ENCODE measurements around the gene FOS.

The FOS gene

GRCh38 chr14:75244121-75244520, 34.5 kb upstream of the FOS start (continued):
- no peak for TF ChIP-seq ZIC2 (tag by site-specific recombination; IDR thresholded peaks at IDR 0.05)
- TF ChIP-seq ZSCAN23 (tag by site-specific recombination; IDR thresholded peaks at IDR 0.05): no peak
- no peak for TF ChIP-seq HOXD13 (CRISPR knock-in tag; IDR thresholded peaks at IDR 0.05; ENCODE audit: borderline replicate concordance)
- TF ChIP-seq EGR2 (tag by site-specific recombination; IDR thresholded peaks at IDR 0.05; ENCODE audit: low read depth): no peak
- TF ChIP-seq ZNF292 (tag by site-specific recombination; IDR thresholded peaks at IDR 0.05; ENCODE audit: borderline replicate concordance, low read depth): no peak
- TF ChIP-seq ZNF513 (tag by site-specific recombination; IDR thresholded peaks at IDR 0.05): no peak
- TF ChIP-seq ZNF658 (tag by site-specific recombination; IDR thresholded peaks at IDR 0.05): no peak
- no peak for TF ChIP-seq ZNF239 (tag by site-specific recombination; IDR thresholded peaks at IDR 0.05)
- TF ChIP-seq, protein P1, sequence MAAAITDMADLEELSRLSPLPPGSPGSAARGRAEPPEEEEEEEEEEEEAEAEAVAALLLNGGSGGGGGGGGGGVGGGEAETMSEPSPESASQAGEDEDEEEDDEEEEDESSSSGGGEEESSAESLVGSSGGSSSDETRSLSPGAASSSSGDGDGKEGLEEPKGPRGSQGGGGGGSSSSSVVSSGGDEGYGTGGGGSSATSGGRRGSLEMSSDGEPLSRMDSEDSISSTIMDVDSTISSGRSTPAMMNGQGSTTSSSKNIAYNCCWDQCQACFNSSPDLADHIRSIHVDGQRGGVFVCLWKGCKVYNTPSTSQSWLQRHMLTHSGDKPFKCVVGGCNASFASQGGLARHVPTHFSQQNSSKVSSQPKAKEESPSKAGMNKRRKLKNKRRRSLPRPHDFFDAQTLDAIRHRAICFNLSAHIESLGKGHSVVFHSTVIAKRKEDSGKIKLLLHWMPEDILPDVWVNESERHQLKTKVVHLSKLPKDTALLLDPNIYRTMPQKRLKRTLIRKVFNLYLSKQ (tag by site-specific recombination; IDR thresholded peaks at IDR 0.05; ENCODE audit: borderline replicate concordance): no peak

GRCh38 chr14:75246546-75247285, 31.9 kb upstream of the FOS start:
- Histone ChIP-seq H3K27ac (ENCODE audit: extremely low read depth, low read depth, low read length) (no peak overlapping the region), H3K9me3 (ENCODE audit: control insufficient read depth, insufficient read depth, low read depth, low read length) (no peaks in the 10 kb centered on the region), H3K4me1 (ENCODE audit: control insufficient read depth, insufficient read depth, low read length) (peaks cover 3% of the 10 kb centered on the region; the same call in 1 of the 2 replicates), H3K4me3 (ENCODE audit: low read depth, low read length) (no peak overlapping the region), H3K36me3 (ENCODE audit: control insufficient read depth in 2 of 2, insufficient read depth in 1 of 2, low read length in 2 of 2) (no peaks in the 10 kb centered on the region)
- ChIA-PET POLR2A (no interaction called here), CTCF (interaction anchor here (0.5 kb wide), 1 partner anchor 370 kb away, joined by 3 read pairs; no protein-coding TSS in a partner anchor)
- TF ChIP-seq ZNF121 (tag by site-specific recombination; IDR thresholded peaks at IDR 0.05) (0 out of 2 replicates have a peak, but pooled peaks have one; percentile 43), ZNF426 (tag by site-specific recombination; IDR thresholded peaks at IDR 0.05) (no peak), ZNF10 (tag by site-specific recombination; IDR thresholded peaks at IDR 0.05) (no peak), TRIM28 (IDR thresholded peaks at IDR 0.05; ENCODE audit: borderline replicate concordance, low read length) (no peak), GLIS2 (tag by site-specific recombination; IDR thresholded peaks at IDR 0.05) (no peak), ZNF785 (tag by site-specific recombination; IDR thresholded peaks at IDR 0.05) (no peak)
- TF ChIP-seq, protein P2, sequence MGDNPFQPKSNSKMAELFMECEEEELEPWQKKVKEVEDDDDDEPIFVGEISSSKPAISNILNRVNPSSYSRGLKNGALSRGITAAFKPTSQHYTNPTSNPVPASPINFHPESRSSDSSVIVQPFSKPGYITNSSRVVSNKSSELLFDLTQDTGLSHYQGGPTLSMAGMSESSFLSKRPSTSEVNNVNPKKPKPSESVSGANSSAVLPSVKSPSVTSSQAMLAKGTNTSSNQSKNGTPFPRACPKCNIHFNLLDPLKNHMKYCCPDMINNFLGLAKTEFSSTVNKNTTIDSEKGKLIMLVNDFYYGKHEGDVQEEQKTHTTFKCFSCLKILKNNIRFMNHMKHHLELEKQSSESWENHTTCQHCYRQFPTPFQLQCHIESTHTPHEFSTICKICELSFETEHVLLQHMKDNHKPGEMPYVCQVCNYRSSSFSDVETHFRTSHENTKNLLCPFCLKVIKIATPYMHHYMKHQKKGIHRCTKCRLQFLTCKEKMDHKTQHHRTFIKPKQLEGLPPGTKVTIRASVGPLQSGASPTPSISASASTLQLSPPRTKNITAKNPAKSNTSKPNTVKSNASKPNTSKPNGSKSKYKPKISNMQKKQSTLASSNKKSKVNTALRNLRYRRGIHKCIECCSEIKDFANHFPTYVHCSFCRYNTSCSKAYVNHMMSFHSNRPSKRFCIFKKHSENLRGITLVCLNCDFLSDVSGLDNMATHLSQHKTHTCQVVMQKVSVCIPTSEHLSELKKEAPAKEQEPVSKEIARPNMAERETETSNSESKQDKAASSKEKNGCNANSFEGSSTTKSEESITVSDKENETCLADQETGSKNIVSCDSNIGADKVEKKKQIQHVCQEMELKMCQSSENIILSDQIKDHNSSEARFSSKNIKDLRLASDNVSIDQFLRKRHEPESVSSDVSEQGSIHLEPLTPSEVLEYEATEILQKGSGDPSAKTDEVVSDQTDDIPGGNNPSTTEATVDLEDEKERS (tag by site-specific recombination; IDR thresholded peaks at IDR 0.05): no peak

GRCh38 chr14:75247286-75247922, 31.2 kb upstream of the FOS start:
- ChIA-PET CTCF (interaction anchor here (0.5 to 1.4 kb wide), 2 partner anchors 17 to 370 kb away, joined by 3 read pairs; no protein-coding TSS in a partner anchor), POLR2A (no interaction called here)
- no peaks in the 10 kb centered on the region for H3K9me3 ChIP-seq (ENCODE audit: control insufficient read depth, insufficient read depth, low read depth, low read length)
- H3K27ac ChIP-seq (ENCODE audit: extremely low read depth, low read depth, low read length): no peak overlapping the region
- no peak overlapping the region for H3K4me3 ChIP-seq (ENCODE audit: low read depth, low read length)
- no peaks in the 10 kb centered on the region for H3K36me3 ChIP-seq (ENCODE audit: control insufficient read depth in 2 of 2, insufficient read depth in 1 of 2, low read length in 2 of 2)
- peaks cover 3% of the 10 kb centered on the region; the same call in 1 of the 2 replicates for H3K4me1 ChIP-seq (ENCODE audit: control insufficient read depth, insufficient read depth, low read length)
- no peak for TF ChIP-seq ZNF701 (tag by site-specific recombination; IDR thresholded peaks at IDR 0.05)
- no peak for TF ChIP-seq FEZF1 (tag by site-specific recombination; IDR thresholded peaks at IDR 0.05)
- TF ChIP-seq, protein P3, sequence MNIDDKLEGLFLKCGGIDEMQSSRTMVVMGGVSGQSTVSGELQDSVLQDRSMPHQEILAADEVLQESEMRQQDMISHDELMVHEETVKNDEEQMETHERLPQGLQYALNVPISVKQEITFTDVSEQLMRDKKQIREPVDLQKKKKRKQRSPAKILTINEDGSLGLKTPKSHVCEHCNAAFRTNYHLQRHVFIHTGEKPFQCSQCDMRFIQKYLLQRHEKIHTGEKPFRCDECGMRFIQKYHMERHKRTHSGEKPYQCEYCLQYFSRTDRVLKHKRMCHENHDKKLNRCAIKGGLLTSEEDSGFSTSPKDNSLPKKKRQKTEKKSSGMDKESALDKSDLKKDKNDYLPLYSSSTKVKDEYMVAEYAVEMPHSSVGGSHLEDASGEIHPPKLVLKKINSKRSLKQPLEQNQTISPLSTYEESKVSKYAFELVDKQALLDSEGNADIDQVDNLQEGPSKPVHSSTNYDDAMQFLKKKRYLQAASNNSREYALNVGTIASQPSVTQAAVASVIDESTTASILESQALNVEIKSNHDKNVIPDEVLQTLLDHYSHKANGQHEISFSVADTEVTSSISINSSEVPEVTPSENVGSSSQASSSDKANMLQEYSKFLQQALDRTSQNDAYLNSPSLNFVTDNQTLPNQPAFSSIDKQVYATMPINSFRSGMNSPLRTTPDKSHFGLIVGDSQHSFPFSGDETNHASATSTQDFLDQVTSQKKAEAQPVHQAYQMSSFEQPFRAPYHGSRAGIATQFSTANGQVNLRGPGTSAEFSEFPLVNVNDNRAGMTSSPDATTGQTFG (tag by site-specific recombination; IDR thresholded peaks at IDR 0.05; ENCODE audit: borderline replicate concordance): no peak
- no peak for TF ChIP-seq ZNF433 (tag by site-specific recombination; IDR thresholded peaks at IDR 0.05; ENCODE audit: low read depth)
- no peak for TF ChIP-seq ZNF629 (tag by site-specific recombination; IDR thresholded peaks at IDR 0.05)
- TF ChIP-seq HOXC10 (CRISPR knock-in tag; IDR thresholded peaks at IDR 0.05): no peak
- TF ChIP-seq, protein P4, sequence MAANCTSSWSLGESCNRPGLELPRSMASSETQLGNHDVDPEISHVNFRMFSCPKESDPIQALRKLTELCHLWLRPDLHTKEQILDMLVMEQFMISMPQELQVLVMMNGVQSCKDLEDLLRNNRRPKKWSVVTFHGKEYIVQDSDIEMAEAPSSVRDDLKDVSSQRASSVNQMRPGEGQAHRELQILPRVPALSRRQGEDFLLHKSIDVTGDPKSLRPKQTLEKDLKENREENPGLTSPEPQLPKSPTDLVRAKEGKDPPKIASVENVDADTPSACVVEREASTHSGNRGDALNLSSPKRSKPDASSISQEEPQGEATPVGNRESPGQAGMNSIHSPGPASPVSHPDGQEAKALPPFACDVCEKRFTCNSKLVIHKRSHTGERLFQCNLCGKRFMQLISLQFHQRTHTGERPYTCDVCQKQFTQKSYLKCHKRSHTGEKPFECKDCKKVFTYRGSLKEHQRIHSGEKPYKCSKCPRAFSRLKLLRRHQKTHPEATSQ (tag by site-specific recombination; IDR thresholded peaks at IDR 0.05): no peak
